Neutrophil (primary cell): Measurements from ENCODE around the gene LECT2.

ENCODE experiments used
- H3K27ac ChIP-seq: fragments of 200-600 bp; sonication (generic); 2 replicates; pipeline ENCODE4 v1.5.1; 2016; ENCODE audit warnings: mild to moderate bottlenecking, moderate library complexity
- H3K27me3 ChIP-seq: fragments of 200-600 bp; sonication (generic); 2 replicates; pipeline ENCODE4 v1.6.0; 2016; ENCODE audit warnings: mild to moderate bottlenecking
- H3K36me3 ChIP-seq: fragments of 200-600 bp; sonication (generic); 2 replicates; pipeline ENCODE4 v1.5.1; 2017
- H3K4me1 ChIP-seq, 2 experiments: fragments of 200-600 bp in 1 of 2; sonication (generic) in 1 of 2; 1 replicate in 1 of 2; 2 replicates in 1 of 2; pipeline versions ENCODE4 v1.5.1 to v1.6.1; 2013 to 2016; ENCODE audit warnings: low read depth in 1 of 2, low read length in 1 of 2, mild to moderate bottlenecking in 1 of 2, moderate library complexity in 1 of 2; ENCODE audit not compliant: control insufficient read depth in 1 of 2, insufficient read depth in 1 of 2
- H3K4me3 ChIP-seq, 2 experiments: fragments of 200-600 bp in 1 of 2; sonication (generic) in 1 of 2; 1 replicate in 1 of 2; 2 replicates in 1 of 2; pipeline ENCODE4 v1.5.1; 2013 to 2016; ENCODE audit warnings: low read depth in 1 of 2, low read length in 1 of 2, mild to moderate bottlenecking in 1 of 2, moderate library complexity in 1 of 2
- H3K9me3 ChIP-seq: fragments of 200-600 bp; sonication (generic); 2 replicates; pipeline ENCODE4 v1.5.1; 2016
- TF ChIP-seq, protein P1 (sequence below): fragments of 200-600 bp; sonication (generic); IDR thresholded peaks from 2 replicates; pipeline ENCODE4 v1.5.1; 2016; ENCODE audit warnings: antibody characterized with exemption

The LECT2 gene

DNA sequence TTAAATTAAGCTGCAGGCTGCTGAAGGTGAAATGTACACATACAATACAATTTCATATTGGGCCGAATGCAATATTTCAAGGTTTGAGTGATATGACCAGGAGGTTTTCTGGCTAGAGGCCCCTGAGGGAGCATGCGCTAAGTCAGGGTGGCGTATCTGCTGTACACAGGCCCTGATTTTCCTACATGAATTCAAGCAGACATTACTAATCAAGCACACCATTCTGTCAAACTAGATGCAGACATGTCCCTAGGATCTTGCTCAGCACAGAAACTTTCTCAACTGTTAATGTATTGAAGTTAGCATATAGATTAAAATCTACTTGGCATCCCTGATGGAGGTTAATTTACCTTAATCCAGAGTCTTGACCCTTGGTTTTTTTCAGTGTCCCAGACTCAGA is 10.7 kb upstream of the LECT2 start:
- no peak overlapping the region for H3K4me3 ChIP-seq
- no peaks in the 10 kb centered on the region for H3K36me3 ChIP-seq
- TF ChIP-seq, protein P1, sequence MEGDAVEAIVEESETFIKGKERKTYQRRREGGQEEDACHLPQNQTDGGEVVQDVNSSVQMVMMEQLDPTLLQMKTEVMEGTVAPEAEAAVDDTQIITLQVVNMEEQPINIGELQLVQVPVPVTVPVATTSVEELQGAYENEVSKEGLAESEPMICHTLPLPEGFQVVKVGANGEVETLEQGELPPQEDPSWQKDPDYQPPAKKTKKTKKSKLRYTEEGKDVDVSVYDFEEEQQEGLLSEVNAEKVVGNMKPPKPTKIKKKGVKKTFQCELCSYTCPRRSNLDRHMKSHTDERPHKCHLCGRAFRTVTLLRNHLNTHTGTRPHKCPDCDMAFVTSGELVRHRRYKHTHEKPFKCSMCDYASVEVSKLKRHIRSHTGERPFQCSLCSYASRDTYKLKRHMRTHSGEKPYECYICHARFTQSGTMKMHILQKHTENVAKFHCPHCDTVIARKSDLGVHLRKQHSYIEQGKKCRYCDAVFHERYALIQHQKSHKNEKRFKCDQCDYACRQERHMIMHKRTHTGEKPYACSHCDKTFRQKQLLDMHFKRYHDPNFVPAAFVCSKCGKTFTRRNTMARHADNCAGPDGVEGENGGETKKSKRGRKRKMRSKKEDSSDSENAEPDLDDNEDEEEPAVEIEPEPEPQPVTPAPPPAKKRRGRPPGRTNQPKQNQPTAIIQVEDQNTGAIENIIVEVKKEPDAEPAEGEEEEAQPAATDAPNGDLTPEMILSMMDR: no peak
- H3K27me3 ChIP-seq: peaks cover 47% of the 10 kb centered on the region
- no peaks in the 10 kb centered on the region for H3K9me3 ChIP-seq
- H3K27ac ChIP-seq: no peak overlapping the region
- no peaks in the 10 kb centered on the region for H3K4me1 ChIP-seq

DNA sequence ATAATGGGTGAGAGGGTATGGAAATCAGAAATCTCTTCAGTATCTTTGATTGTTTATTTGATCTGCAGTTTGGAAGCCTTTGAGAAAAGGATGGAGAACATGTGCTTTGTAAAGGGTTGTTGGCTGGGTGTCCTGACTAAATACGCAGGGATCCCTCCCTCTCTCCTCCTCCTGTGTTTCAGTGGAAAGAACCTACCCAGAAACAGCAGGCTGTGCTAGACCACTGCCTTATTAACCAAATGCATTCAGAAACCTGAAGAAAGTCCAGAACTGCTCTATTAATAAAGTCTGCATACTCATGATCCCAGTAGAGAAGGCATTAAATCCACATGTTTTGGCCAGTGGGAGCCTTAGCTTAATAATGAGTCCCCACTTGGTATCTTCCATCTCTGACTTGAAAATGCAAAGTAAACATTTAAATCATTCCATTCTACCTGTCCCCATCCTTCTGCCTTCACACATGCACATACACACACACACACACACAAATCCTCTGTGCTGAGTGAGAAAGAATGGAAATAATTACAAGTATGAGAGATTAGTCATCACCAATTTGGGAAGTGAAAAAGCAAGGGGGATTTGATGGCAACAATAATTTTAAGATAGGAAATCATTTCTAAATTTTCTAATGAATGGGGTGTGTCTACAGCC is 10.0 kb upstream of the LECT2 start:
- H3K4me1 ChIP-seq: no peaks in the 10 kb centered on the region
- no peaks in the 10 kb centered on the region for H3K9me3 ChIP-seq
- peaks cover 47% of the 10 kb centered on the region for H3K27me3 ChIP-seq
- H3K36me3 ChIP-seq: no peaks in the 10 kb centered on the region
- H3K4me3 ChIP-seq: no peak overlapping the region
- TF ChIP-seq, protein P1: no peak
- no peak overlapping the region for H3K27ac ChIP-seq

DNA sequence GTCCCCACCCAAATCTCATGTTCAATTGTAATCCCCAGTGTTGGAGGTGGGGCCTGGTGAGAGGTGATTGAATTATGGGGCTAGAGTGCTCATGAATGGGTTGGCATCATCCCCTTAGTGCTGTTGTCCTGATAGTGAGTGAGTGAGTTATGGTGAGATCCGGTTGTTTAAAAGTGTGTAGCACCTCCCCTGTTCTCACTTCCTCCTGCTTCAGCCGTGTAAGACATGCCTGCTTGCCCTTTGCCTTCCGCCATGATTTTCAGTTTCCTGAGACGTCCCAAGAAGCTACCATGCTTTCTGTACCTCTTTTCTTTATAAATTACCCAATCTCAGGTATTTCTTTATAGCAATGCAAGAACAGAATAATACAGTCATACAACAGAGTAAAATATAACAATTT is 742 bp upstream of the LECT2 start:
- TF ChIP-seq, protein P1: no peak
- no peak overlapping the region for H3K27ac ChIP-seq
- H3K27me3 ChIP-seq: peaks cover 63% of the 10 kb centered on the region
- H3K4me3 ChIP-seq: no peak overlapping the region
- H3K36me3 ChIP-seq: no peaks in the 10 kb centered on the region
- no peaks in the 10 kb centered on the region for H3K4me1 ChIP-seq
- H3K9me3 ChIP-seq: no peaks in the 10 kb centered on the region

DNA sequence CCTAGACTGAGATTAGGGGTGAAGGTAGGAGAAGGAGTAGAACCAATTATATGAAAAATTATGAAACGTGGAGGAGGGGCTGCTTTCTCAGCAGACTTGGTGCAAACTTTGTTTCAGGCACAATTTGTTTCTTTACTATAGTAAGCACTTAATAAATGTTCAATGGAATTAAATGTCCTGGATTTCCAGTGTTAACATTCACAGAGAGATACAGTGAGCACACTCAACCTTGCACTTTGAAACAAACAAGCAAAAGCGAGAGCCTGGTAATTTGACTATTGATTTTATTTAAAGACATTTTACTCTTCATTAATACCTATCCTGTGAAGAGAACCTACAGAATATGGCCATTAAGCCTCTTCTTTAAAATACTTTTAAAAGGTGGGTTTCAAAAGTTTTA is 933 bp downstream of the LECT2 start:
- TF ChIP-seq, protein P1: no peak
- Histone ChIP-seq H3K36me3 (no peaks in the 10 kb centered on the region), H3K9me3 (no peaks in the 10 kb centered on the region), H3K4me3 (no peak overlapping the region), H3K4me1 (no peaks in the 10 kb centered on the region), H3K27me3 (peaks cover 72% of the 10 kb centered on the region), H3K27ac (no peak overlapping the region)

DNA sequence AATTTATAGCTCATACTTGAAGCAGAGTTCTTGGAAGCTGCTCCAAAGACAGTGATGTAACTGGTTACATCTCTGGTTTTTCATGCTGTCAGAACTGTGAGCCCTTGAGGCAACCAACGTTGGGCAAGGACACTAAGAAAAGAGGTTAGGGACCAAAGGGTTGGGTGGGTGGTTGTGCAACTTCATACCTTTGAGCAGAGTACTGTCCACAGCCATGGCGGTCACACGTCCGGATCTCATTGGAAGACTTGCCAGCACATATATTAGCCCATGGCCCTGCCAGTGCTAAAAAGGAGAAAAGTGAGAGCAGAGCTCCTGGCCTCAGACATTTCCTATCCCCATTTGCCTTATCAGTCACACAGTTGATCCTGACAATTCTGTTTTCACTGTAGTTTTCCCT is 2.1 kb downstream of the LECT2 start:
- TF ChIP-seq, protein P1: no peak

More for the DNA sequence above, 2.1 kb downstream of the LECT2 start:
- Histone ChIP-seq H3K27ac (no peak overlapping the region), H3K4me1 (no peaks in the 10 kb centered on the region), H3K27me3 (peaks cover 65% of the 10 kb centered on the region), H3K4me3 (no peak overlapping the region), H3K9me3 (no peaks in the 10 kb centered on the region), H3K36me3 (no peaks in the 10 kb centered on the region)
